K562 (cell line): ENCODE data around the gene CACNG3.

Experiments used
- EP300 ChIP-seq: IDR thresholded peaks from 2 replicates; pipeline ENCODE4 v1.6.1; 2012; ENCODE audit warnings: low read length, improper control_type of control experiment
- ERF ChIP-seq: fragments of 450-650 bp; formaldehyde crosslinking; IDR thresholded peaks from 2 replicates; pipeline ENCODE4 v1.4.0; 2020; ENCODE audit warnings: mild to moderate bottlenecking, mixed read lengths
- ZNF121 ChIP-seq: sonication (generic); formaldehyde crosslinking; conservative IDR thresholded peaks from 2 replicates; pipeline ENCODE4 v1.8.0; 2022; ENCODE audit warnings: missing genetic modification reagents
- ZNF146 ChIP-seq: IDR thresholded peaks from one replicate; pipeline ENCODE4 v1.6.1; 2018; ENCODE audit warnings: missing compliant biosample characterization; ENCODE audit not compliant: unreplicated experiment
- ZNF76 ChIP-seq: fragments of 250-450 bp; sonication (Bioruptor Pico); IDR thresholded peaks from 2 replicates; pipeline ENCODE4 v1.4.0; 2020; ENCODE audit warnings: mild to moderate bottlenecking, moderate library complexity, borderline replicate concordance
- TF ChIP-seq, protein P1 (sequence below): fragments of 250-450 bp; sonication (Bioruptor Pico); IDR thresholded peaks from 2 replicates; pipeline ENCODE4 v1.8.0; 2022; ENCODE audit warnings: moderate library complexity, mild to moderate bottlenecking, inconsistent platforms

DNA sequence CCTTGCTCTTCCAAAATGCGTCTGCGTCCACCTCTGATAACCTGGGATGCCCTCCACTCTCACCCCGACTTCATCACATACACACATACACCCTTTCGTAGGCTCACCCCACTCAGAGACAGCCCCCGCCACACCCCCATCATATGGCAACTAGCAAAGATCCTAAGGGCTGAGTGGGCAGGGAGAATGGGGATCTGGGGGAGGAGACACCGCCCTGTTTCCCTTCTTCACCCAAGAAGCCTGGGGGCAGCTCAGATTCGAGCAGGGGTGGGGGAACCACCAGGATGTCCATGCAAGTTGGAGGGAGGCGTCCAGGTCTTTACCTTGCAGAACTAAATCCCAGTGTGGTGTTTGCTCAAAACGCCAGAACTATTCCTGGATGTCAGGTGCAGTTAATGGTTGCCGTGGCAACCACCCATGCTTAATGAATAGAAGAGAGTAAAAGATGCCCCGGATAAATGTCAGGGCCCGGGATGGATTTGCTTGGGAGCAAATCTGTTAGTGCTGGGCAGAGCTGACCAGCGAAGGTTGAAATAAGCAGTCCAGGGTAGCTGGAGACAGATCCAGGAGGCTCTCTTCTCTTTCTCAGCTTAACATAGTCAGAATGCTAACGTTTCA, 72.8 kb downstream of the CACNG3 start:
- no peak for TF ChIP-seq ZNF76
- TF ChIP-seq ZNF146 (CRISPR knock-in tag): no peak
- no peak for TF ChIP-seq EP300
- TF ChIP-seq ERF: no peak
- TF ChIP-seq, protein P1, sequence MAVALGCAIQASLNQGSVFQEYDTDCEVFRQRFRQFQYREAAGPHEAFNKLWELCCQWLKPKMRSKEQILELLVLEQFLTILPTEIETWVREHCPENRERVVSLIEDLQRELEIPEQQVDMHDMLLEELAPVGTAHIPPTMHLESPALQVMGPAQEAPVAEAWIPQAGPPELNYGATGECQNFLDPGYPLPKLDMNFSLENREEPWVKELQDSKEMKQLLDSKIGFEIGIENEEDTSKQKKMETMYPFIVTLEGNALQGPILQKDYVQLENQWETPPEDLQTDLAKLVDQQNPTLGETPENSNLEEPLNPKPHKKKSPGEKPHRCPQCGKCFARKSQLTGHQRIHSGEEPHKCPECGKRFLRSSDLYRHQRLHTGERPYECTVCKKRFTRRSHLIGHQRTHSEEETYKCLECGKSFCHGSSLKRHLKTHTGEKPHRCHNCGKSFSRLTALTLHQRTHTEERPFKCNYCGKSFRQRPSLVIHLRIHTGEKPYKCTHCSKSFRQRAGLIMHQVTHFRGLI (CRISPR knock-in tag): no peak
- TF ChIP-seq ZNF121 (CRISPR knock-in tag): no peak
